Endothelial cell of umbilical vein (primary cell): ENCODE data around the gene FNDC5. TPM values are rescaled to one million over a fixed set of nuclear protein-coding genes. Genes with fewer than 3 reads are reported as not detected.

ENCODE experiments used
- BruUV-seq: library from RNA; stranded (reverse); fragments of 400-500 nt; replicated peaks from 2 replicates; lab custom pipeline; 2021; lab: Mats Ljungman, UMichigan
- CTCF ChIA-PET: fragments of 300-600, 350-600 bp; sonication (Branson Sonifier 250); formaldehyde crosslinking; loops from one replicate; lab custom pipeline; 2021; ENCODE audit warnings: antibody characterized with exemption, inconsistent platforms; lab: Charles Lee
- POLR2A ChIA-PET: fragments of 300-600, 350-600 bp; sonication (Branson Sonifier 250); formaldehyde crosslinking; loops from one replicate; lab custom pipeline; 2021; ENCODE audit warnings: antibody characterized with exemption, inconsistent platforms; lab: Charles Lee
- DNase-seq: peaks from one replicate; pipeline ENCODE4 v3.0.0-alpha.2; 2011; ENCODE audit warnings: low read depth, low spot score
- FAIRE-seq: peaks from 2 replicates; lab custom pipeline; 2011; peaks lifted over from hg19 to GRCh38; lab: Jason Lieb, UNC
- H2AFZ ChIP-seq: 2 replicates; pipeline ENCODE4 v1.6.0; 2012; ENCODE audit warnings: low read depth, low read length, control low read depth, inconsistent platforms
- H3K27ac ChIP-seq: 2 replicates; pipeline ENCODE4 v1.5.1; 2011; ENCODE audit warnings: low read depth, mild to moderate bottlenecking, control low read depth, low read length, moderate library complexity; ENCODE audit not compliant: insufficient read depth
- H3K27me3 ChIP-seq, 2 experiments: 2 replicates each; pipeline versions ENCODE4 v1.6.0 to v1.6.1; 2011; ENCODE audit warnings: low read length in 2 of 2, mixed read lengths in 1 of 2; ENCODE audit not compliant: control insufficient read depth in 2 of 2, insufficient read depth in 2 of 2
- H3K36me3 ChIP-seq, 2 experiments: 2 replicates in 1 of 2; 3 replicates in 1 of 2; pipeline ENCODE4 v1.5.1; 2011; ENCODE audit warnings: low read length in 2 of 2, mild to moderate bottlenecking in 1 of 2, moderate library complexity in 1 of 2; ENCODE audit not compliant: control insufficient read depth in 2 of 2, insufficient read depth in 2 of 2; ENCODE audit errors: extremely low read depth in 1 of 2
- H3K4me1 ChIP-seq: 3 replicates; pipeline ENCODE4 v1.5.1; 2011; ENCODE audit warnings: mild to moderate bottlenecking, low read length; ENCODE audit not compliant: control insufficient read depth, insufficient read depth; ENCODE audit errors: extremely low read depth
- H3K4me2 ChIP-seq: 2 replicates; pipeline ENCODE4 v1.6.1; 2011; ENCODE audit warnings: low read length, control low read depth, mixed read lengths; ENCODE audit not compliant: insufficient read depth
- H3K4me3 ChIP-seq, 3 experiments: fragments of 200-600 bp in 1 of 3; sonication (generic), shearing (Covaris generic) in 1 of 3; replicated peaks in 1 of 3; 2 replicates each; pipeline ENCODE4 v1.5.1; 2011 to 2016; ENCODE audit warnings: control low read depth in 3 of 3, low read length in 3 of 3, mild to moderate bottlenecking in 2 of 3, inconsistent platforms in 1 of 3, low read depth in 1 of 3, moderate library complexity in 1 of 3; ENCODE audit not compliant: insufficient read depth in 1 of 3
- H3K79me2 ChIP-seq: 2 replicates; pipeline ENCODE4 v1.6.0; 2012; ENCODE audit warnings: low read length, inconsistent platforms; ENCODE audit not compliant: control insufficient read depth, insufficient read depth
- H3K9ac ChIP-seq: replicated peaks from 2 replicates; pipeline ENCODE3; 2011; ENCODE audit warnings: low read length, control low read depth; ENCODE audit not compliant: insufficient read depth; ENCODE audit errors: extremely low read depth
- H3K9me1 ChIP-seq: replicated peaks from 3 replicates; pipeline ENCODE4 v1.6.0; 2011; ENCODE audit warnings: mild to moderate bottlenecking, low read length; ENCODE audit not compliant: control insufficient read depth, insufficient read depth; ENCODE audit errors: extremely low read depth
- H3K9me3 ChIP-seq: replicated peaks from 2 replicates; pipeline ENCODE4 v1.5.1; 2012; ENCODE audit warnings: low read length, inconsistent platforms; ENCODE audit not compliant: control insufficient read depth, insufficient read depth
- H4K20me1 ChIP-seq: replicated peaks from 2 replicates; pipeline ENCODE3; 2011; ENCODE audit warnings: mild to moderate bottlenecking, low read length; ENCODE audit not compliant: control insufficient read depth, insufficient read depth; ENCODE audit errors: extremely low read depth
- EZH2 ChIP-seq: IDR thresholded peaks from 2 replicates; pipeline ENCODE4 v1.6.1; 2012; ENCODE audit warnings: borderline replicate concordance, low read depth, mild to moderate bottlenecking, moderate library complexity, low read length, inconsistent platforms; ENCODE audit not compliant: severe bottlenecking
- FOS ChIP-seq: IDR thresholded peaks from 2 replicates; pipeline ENCODE4 v1.6.1; 2011; ENCODE audit warnings: mild to moderate bottlenecking, low read length, moderate library complexity, borderline replicate concordance; ENCODE audit not compliant: insufficient read depth
- GATA2 ChIP-seq: IDR thresholded peaks from 2 replicates; pipeline ENCODE4 v1.7.0; 2011; ENCODE audit warnings: low read depth, mild to moderate bottlenecking, moderate library complexity, mixed read lengths, low read length; ENCODE audit not compliant: insufficient read length, insufficient read depth
- JUN ChIP-seq: IDR thresholded peaks from 2 replicates; pipeline ENCODE4 v1.6.1; 2011; ENCODE audit warnings: borderline replicate concordance, low read depth; ENCODE audit not compliant: insufficient read length, insufficient read depth
- MAX ChIP-seq: IDR thresholded peaks from 2 replicates; pipeline ENCODE4 v1.6.1; 2011; ENCODE audit not compliant: insufficient read depth, insufficient read length
- MYC ChIP-seq: IDR thresholded peaks from one replicate; pipeline ENCODE4 v1.6.1; 2011; ENCODE audit warnings: mild to moderate bottlenecking, low read depth, low read length
- POLR2A ChIP-seq: IDR thresholded peaks from 2 replicates; pipeline ENCODE4 v1.6.1; 2012; ENCODE audit warnings: low read depth, mild to moderate bottlenecking, control low read depth, low read length
- POLR2AphosphoS5 ChIP-seq: IDR thresholded peaks from 2 replicates; pipeline ENCODE4 v1.6.1; 2012; ENCODE audit warnings: low read depth, mild to moderate bottlenecking, control low read depth, low read length, moderate library complexity; ENCODE audit not compliant: insufficient read depth
- dilution Hi-C: fragments of 300-500 bp; cut with MboI; formaldehyde crosslinking; loops from one replicate; pipeline ENCODE4 v1.15.0; 2019; ENCODE audit warnings: low sequenced_read_pairs; ENCODE audit not compliant: extremely low pct_ligation_motif_present
- intact Hi-C: fragments of 100-400 bp; cut with micrococcal nuclease; formaldehyde crosslinking; loops from one replicate; pipeline ENCODE4 v1.10.0; 2022
- polyA plus RNA-seq, 4 experiments: library from polyadenylated mRNA; depleted of rRNA in 3 of 4; stranded (reverse) in 3 of 4; unstranded in 1 of 4; fragments of >200 nt; gene quantifications; 2 replicates each; pipeline versions ENCODE4 v1.2.1 to v1.2.3, GENCODE V29; 2011 to 2012; ENCODE audit warnings: missing spikeins in 1 of 4
- total RNA-seq: library from RNA; stranded (reverse); gene quantifications from 2 replicates; pipeline ENCODE4 v1.2.3, GENCODE V29; 2021
- TF ChIP-seq, protein P1 (sequence below), 2 donors: IDR thresholded peaks; 1 replicate in 1 of 2; 2 replicates in 1 of 2; pipeline ENCODE4 v1.5.1; 2011; ENCODE audit warnings: low read length in 2 of 2, mild to moderate bottlenecking in 2 of 2, moderate library complexity in 2 of 2, control low read depth in 1 of 2, inconsistent platforms in 1 of 2, low read depth in 1 of 2; ENCODE audit not compliant: insufficient read depth in 1 of 2; ENCODE audit errors: extremely low read depth in 1 of 2

The FNDC5 gene
- total and polyA plus RNA-seq, 2 donors (not counting 3 experiments of a cell fraction or from before 2014, with no cell fraction given), result 0.14 to 0.64 TPM

GRCh38 chr1:32818804-32819541 is 51.7 kb downstream of the FNDC5 start:
- ChIA-PET POLR2A (no interaction called here), CTCF (no interaction called here)
- Histone ChIP-seq H3K79me2 (peaks cover 43% of the 10 kb centered on the region), H3K36me3 (no peaks in the 10 kb centered on the region), H3K27me3 (no peaks in the 10 kb centered on the region), H3K9me3 (no peaks in the 10 kb centered on the region), H3K4me1 (peaks cover 24% of the 10 kb centered on the region), H3K27ac (peak overlapping the region; percentile 56), H3K4me3 (peak overlapping the region in 1 of 3 experiments; percentile 89), H4K20me1 (no peaks in the 10 kb centered on the region), H3K9me1 (no peaks in the 10 kb centered on the region), H2AFZ (no peak overlapping the region), H3K4me2 (peak overlapping the region; percentile 96), H3K9ac (peak overlapping the region; percentile 85)
- TF ChIP-seq, protein P1, sequence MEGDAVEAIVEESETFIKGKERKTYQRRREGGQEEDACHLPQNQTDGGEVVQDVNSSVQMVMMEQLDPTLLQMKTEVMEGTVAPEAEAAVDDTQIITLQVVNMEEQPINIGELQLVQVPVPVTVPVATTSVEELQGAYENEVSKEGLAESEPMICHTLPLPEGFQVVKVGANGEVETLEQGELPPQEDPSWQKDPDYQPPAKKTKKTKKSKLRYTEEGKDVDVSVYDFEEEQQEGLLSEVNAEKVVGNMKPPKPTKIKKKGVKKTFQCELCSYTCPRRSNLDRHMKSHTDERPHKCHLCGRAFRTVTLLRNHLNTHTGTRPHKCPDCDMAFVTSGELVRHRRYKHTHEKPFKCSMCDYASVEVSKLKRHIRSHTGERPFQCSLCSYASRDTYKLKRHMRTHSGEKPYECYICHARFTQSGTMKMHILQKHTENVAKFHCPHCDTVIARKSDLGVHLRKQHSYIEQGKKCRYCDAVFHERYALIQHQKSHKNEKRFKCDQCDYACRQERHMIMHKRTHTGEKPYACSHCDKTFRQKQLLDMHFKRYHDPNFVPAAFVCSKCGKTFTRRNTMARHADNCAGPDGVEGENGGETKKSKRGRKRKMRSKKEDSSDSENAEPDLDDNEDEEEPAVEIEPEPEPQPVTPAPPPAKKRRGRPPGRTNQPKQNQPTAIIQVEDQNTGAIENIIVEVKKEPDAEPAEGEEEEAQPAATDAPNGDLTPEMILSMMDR (IDR thresholded peaks at IDR 0.05; ENCODE audit: extremely low read depth in 1 of 2, insufficient read depth in 1 of 2, low read depth in 1 of 2, low read length in 2 of 2), result no peak
- TF ChIP-seq MYC (no peak), EZH2 (no peak), FOS (no peak), JUN (no peak), POLR2A (no peak), POLR2AphosphoS5 (no peak), MAX (no peak), GATA2 (no peak)
- no TSS peak for BruUV-seq
- intact Hi-C loops (loop anchor here (5.0 kb wide), 1 partner anchor 263 kb away; the partner anchor contains the start of gene AZIN2), dilution Hi-C loops (no loop called here)
- FAIRE-seq, result no peak
- DNase-seq, result no peak
